ENCODE data around the gene GLRA2.

Gene GLRA2

DNA sequence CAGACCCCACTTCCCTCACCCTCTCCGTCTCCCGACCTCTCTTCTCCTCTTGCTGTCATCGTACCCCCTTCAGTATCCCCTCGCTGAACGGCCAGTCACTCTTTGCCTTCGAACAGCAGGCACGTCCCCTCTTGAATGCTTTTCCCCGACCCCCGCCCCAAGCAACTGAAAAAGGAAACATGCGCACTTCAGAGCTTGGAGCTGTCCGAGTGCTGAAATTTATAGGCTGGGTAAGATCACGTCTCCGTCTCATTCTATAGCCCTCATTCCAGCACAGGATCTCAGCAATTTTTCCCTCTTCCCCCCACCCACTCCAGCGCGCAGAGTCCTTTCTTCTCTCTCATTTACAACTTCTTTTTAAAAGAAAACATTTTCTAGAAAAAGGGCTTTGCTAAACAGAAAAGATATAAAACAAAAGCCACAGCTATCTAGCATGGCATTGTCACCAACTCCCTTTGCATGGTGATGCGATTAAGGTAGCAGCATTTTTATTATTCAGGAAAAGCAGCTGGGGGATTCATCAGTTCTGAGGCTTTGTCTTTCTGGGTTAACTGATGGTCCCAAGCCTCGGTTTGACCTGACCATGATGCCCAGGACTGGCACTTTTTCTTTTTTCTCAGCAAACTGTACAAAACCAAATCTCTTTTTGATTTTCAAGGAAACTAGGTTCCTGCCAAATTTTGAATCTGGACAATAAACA is at the start of gene GLRA2:
Gene GLRA2 (plus strand): TSS at position 247 of the 700 bp plus-strand sequence. CDS start 522 bp downstream, outside the sequence.
- in situ Hi-C loops (cut with MboI; ENCODE audit: low sequenced_read_pairs): no loop called here

DNA sequence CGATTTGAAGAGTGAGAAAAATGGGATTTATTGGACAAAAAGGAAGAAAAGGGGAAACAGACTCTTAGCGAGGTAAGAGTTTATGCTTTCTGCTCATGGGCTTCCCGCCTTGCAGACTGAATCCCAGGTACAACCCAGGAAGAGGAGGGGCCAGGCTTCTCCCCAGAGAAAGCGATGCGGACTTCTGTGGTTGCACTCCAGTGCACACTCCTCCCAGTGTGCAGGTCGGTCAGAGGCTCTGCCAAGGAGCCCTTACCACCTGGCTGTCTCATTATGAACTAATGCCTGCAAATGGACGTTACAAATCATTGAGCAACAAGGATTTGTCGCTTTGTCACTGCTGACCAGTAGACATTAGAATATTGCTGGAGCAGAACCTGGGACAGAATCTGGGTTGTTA is 39.9 kb upstream of the GLRA2 start:
- in situ Hi-C loops (cut with MboI; ENCODE audit: low sequenced_read_pairs): no loop called here

DNA sequence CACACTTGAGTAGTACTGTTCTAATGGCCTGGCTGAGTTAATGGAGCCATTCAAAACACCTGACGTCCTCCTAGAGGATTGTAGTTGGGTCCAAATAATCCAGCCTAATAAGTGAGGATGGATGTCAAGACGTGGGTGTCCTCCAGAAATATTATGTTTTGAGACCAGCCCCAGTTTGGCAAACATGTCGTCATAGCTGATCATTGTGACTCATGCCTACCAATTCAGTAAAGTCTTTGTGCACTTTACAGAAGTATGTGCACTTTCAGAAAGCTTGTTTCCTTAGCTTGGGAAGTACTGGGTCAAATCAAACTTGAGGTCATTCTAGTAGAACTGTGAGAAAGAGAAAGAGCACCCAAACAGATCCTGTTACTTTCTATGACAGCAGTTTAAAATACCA is 37.6 kb upstream of the GLRA2 start:
- in situ Hi-C loops (cut with MboI; ENCODE audit: low sequenced_read_pairs): no loop called here

DNA sequence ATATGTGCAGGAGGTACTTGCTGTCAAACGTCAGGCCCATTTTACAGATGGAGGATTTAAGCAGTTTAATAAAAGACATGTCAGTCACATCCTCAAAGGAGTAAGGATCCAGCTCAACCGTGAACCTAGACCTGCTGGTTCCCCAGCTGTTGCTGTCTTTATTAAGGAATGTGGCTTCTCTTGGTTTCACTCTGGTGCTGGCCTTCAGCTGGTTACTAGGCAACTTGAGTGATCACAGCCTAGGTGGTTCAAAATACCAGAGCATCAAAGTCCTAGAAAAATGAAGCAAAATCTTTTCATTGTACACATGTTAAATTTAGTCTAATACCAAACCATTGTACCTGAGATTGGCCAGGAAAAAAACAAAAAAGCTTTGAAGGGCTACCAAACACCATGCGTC is 32.7 kb upstream of the GLRA2 start:
- in situ Hi-C loops (cut with MboI; ENCODE audit: low sequenced_read_pairs): no loop called here

GRCh38 chrX:14497184-14497666 is 32.1 kb upstream of the GLRA2 start:
- in situ Hi-C loops (cut with MboI; ENCODE audit: low sequenced_read_pairs): no loop called here

DNA sequence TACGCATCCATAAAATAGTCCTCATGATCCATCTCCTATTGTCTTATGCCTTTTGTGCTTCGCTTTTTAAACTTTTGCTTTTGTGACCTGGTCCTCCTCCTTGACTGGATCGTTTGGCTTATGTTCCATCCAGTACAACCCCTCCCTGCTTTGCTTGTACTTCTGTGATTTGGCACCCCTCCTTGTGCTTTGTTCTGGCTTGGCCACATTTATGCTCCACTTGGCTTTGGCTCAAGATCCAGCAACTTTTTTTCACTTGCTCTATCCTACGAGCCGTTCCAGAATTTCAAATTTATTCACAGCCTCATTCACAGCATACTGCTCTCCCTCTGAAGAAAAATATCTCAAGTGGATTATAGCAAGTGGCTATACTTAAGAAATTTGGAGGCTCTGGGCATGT is 28.0 kb upstream of the GLRA2 start:
- in situ Hi-C loops (cut with MboI; ENCODE audit: low sequenced_read_pairs): no loop called here

DNA sequence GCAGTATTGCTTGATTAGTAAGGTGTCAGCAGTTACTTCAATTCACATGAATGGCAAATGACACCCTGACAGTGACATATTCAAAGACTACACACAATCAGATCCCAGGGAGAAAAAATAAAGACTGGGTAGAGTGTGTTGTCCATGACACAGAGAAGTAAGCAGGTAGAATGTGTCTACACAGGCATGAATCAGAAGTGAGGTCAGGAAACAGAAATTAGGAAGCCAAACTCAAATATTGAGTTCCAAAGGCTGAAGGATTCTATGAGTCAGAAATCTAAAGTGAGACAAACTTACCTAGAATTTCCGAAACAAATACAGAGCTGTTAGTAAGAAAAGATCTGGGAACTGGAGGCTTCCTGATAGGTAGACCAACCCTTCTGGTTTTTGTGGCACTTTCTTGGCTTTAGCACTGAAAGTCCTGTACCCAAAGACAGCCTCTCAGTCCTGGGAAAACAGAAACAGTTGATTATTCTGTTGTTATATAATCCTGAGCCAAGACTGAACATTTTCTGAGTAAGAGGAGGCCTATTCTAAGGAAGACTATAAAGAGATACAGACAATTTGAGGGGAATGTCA is 24.3 kb upstream of the GLRA2 start:
- in situ Hi-C loops (cut with MboI; ENCODE audit: low sequenced_read_pairs): no loop called here

GRCh38 chrX:14505648-14506047 is 23.7 kb upstream of the GLRA2 start:
- in situ Hi-C loops (cut with MboI; ENCODE audit: low sequenced_read_pairs): no loop called here

GRCh38 chrX:14506866-14507265 is 22.5 kb upstream of the GLRA2 start:
- in situ Hi-C loops (cut with MboI; ENCODE audit: low sequenced_read_pairs): no loop called here

DNA sequence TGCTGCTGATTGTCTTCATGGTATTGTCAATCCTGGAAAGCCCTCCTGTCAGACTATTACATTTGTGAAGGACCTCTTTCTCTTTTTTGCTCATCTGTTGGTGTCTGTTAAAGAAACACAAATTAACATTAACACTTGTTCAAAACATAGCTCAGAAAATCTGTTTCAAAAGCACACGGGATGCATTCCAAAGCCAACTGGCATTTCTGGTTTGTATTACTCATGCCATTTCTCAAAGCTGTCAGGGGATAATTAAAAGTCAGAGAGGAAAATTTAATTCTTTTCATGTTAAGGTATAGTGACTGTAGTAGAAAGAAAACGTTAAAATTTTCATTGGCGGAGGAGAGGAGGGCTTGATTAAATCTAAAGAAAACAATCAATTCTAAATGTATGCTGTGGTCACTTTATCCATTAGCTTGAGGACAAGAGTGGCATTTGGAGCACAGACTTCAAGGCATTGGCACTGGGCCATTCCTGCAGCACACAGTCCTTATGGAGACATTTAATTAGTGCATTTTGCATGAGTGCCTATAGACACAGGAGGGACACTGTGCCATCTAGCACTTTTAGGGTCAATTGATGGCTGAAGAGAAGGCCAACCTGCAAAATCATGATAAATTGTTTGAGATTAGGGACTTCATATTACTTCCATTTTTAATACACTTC is 21.2 kb upstream of the GLRA2 start:
- in situ Hi-C loops (cut with MboI; ENCODE audit: low sequenced_read_pairs): no loop called here

DNA sequence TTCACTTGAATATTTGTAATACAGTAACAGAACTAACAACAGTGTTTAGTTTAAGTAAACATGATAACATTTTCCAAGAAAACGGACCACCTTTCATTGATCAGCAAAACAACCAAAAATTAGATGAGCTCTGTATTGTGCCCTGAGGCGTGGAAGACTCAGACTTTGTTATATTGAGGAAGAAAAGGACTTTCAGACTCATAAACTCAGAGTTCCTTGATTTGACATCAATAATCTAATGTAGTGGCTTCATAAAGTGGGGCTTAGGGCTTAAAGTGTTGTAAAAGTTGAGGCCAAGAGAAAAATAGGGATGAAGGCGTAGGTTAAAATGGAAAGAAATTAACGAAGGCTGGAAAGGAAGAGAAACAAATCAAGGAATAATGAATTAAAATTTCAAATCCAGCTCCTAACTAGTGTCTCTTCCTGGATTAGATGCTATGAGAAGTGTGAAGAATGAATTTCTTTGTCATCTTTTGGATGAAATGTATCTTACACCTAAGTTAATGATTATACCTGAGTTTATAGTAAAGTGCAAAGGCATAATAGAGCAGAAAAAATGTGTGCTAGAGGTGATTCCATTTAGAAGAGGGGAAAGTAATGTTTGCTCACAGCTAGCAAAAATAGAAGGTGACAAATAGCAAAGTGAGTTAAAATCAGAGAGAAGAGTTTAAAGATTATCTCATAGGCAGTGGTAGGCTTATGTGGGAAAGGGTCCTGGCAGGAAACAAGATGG is 19.8 kb upstream of the GLRA2 start:
- in situ Hi-C loops (cut with MboI; ENCODE audit: low sequenced_read_pairs): no loop called here

DNA sequence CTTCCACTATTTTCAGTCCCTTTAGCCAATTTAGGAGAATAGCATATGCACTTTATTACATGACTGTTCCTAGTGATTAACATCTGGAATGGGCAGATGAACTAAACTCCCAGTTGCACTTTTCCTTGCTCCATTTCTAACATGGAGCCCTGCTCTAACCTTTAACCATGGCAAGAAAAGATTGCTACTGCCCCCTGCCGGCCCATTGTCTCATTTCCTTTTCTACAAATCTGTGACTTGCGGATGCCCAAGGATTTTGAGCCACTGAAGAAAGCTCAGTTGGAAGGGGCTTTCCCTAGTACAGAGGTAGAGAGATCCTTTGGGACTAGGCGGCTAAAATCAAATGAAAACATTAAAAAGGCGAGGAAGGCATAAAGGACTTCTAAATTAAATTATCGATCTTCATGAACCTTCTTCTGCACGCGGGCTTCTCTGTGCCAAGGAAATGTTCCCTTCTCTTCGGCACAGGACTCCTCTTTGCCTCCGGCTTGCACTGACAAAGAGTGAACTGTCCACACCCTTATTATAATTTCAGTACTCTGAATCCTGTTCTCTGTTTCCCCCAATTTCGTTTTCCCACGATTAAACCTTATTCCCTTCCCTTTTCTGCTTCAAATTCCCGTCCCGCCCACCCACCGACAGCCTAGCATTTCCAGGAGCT is 577 bp upstream of the GLRA2 start:
- in situ Hi-C loops (cut with MboI; ENCODE audit: low sequenced_read_pairs): no loop called here

- in situ Hi-C loops (cut with MboI; ENCODE audit: low sequenced_read_pairs): no loop called here
These were observed 4.5 kb downstream of the GLRA2 start for GRCh38 chrX:14533867-14534266.

GRCh38 chrX:14546190-14546589 is 16.9 kb downstream of the GLRA2 start:
- in situ Hi-C loops (cut with MboI; ENCODE audit: low sequenced_read_pairs): no loop called here

DNA sequence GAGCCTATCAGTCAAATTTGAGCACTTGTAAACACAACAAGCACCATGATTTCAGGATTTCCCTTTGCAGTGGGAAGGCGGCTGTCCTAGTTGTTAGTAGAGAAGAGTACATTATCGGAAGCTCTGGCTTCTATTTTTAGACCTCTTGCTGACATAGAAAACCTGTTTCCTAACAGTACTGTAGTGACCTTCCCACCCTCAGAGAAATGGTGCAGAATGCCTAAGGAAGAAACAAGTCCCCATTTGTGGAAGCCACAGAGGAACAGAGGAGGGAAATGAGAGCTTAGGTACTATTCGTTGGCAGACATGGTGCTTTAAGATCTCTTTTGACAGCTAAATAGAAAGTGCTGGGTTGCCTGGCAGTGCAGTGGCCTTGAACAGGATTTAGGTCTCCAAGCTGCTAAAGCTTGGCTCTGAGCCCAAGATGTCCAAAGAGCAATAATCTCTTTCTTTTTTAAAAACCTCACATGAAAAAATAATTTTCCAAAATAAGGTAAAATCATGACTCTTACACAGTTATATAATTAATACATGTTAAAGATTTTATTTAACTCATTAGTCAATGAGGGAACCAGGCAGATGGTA is 24.9 kb downstream of the GLRA2 start:
- in situ Hi-C loops (cut with MboI; ENCODE audit: low sequenced_read_pairs): no loop called here

DNA sequence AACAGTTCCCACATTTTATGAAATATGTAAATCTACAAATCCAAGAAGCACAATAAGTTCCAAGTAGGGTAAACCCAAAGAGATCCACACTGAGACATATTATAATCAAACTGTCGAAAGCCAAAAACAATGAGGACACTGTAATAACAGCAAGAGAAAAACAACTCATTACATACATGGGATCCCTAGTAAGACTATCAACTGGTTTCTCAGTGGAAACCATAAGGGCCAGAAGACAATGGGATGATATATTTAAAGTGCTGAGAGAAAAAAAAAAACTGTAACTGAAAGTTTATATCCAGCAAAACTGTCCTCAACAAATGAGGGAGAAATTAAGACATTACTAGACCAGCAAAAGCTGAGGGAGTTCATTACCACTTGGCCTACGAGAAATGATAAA is 34.7 kb downstream of the GLRA2 start:
- in situ Hi-C loops (cut with MboI; ENCODE audit: low sequenced_read_pairs): no loop called here

GRCh38 chrX:14573161-14573560 is 43.8 kb downstream of the GLRA2 start:
- in situ Hi-C loops (cut with MboI; ENCODE audit: low sequenced_read_pairs): no loop called here

DNA sequence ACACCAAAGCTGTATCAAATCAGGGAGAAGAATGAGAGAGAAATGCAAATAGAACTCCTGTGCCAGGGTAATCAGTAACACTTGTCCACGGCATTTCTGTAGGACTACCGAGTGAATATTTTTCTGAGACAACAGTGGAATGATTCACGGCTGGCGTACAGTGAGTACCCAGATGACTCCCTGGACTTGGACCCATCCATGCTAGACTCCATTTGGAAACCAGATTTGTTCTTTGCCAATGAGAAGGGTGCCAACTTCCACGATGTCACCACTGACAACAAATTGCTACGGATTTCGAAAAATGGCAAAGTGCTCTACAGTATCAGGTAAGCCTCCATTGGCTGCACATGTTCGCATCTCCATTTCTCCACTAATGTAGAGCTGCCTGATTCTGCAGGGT is 51.7 kb downstream of the GLRA2 start:
- in situ Hi-C loops (cut with MboI; ENCODE audit: low sequenced_read_pairs): no loop called here

DNA sequence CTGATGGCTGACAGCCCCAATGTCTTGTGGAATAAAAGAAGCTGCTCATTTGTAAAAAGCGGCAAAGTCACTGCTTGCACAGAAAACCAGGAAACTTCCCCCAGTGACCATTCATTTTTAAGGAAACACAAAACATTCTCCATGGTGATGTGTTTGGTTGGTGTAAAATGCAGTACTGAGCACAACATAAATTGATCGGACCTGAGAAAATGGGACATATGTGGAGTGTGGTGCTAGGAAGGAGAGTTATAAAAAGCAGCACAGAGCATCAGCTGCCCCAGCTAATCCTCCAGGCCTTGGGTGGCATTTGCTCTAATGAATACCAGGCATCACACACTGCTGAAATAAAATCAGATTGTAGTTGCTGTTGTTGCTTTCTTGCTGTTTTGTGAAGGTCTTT is 55.2 kb downstream of the GLRA2 start:
- in situ Hi-C loops (cut with MboI; ENCODE audit: low sequenced_read_pairs): no loop called here

DNA sequence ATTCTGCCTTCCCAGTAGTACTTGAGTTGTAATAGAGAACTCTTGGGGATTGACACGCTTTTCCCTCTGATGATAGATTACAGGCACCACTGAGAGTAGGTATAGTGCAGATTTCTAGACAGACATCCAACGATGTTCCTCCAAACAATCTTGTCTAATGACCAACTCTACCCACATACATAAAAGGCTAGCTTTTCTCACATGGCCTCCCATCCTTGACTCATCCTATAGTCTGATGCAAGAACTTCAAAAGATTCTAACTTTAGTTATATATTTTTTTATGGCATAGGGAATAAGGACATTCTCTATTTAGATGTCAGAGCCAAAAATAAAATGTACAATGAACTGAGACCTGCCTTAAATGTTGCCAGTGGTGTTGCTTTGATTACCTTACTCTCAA is 60.9 kb downstream of the GLRA2 start:
- in situ Hi-C loops (cut with MboI; ENCODE audit: low sequenced_read_pairs): no loop called here

Data from HL-60/S4 (cell line).